A549 (cell line): Measurements from ENCODE around the gene IGFBP3.

Experiments
- CTCF ChIP-seq: fragments of >200 bp; sonication (Bioruptor Twin); formaldehyde crosslinking; IDR thresholded peaks from 3 replicates; pipeline ENCODE4 v1.5.1; 2016
- EHF ChIP-seq: fragments of 250-450 bp; sonication (Bioruptor Pico); IDR thresholded peaks from 2 replicates; pipeline ENCODE4 v1.5.0; 2020; ENCODE audit warnings: mild to moderate bottlenecking
- ELK1 ChIP-seq: fragments of 150-350 bp; IDR thresholded peaks from 2 replicates; pipeline ENCODE4 v1.6.1; 2014; ENCODE audit warnings: low read depth, mild to moderate bottlenecking, low read length
- EP300 ChIP-seq, 2 experiments: fragments of >200 bp; sonication (Bioruptor Twin); formaldehyde crosslinking; IDR thresholded peaks; 2 replicates in 1 of 2; 3 replicates in 1 of 2; pipeline ENCODE4 v1.6.1; 2016 to 2017
- HEYL ChIP-seq: fragments of 250-450 bp; sonication (Bioruptor Pico); IDR thresholded peaks from 2 replicates; pipeline ENCODE4 v1.8.0; 2021; ENCODE audit warnings: mild to moderate bottlenecking, moderate library complexity
- JUNB ChIP-seq: fragments of >200 bp; sonication (Bioruptor Twin); formaldehyde crosslinking; IDR thresholded peaks from 2 replicates; pipeline ENCODE4 v1.6.1; 2016
- MYC ChIP-seq: IDR thresholded peaks from 2 replicates; pipeline ENCODE4 v1.6.1; 2012; ENCODE audit warnings: mild to moderate bottlenecking, inconsistent platforms, low read length, improper control_type of control experiment, borderline replicate concordance
- POLR2A ChIP-seq: IDR thresholded peaks from 2 replicates; pipeline ENCODE4 v1.6.1; 2012; ENCODE audit warnings: mild to moderate bottlenecking, low read length
- RAD21 ChIP-seq, 2 experiments: fragments of >200 bp in 1 of 2; sonication (Bioruptor Twin) in 1 of 2; formaldehyde crosslinking in 1 of 2; IDR thresholded peaks in 1 of 2; conservative IDR thresholded peaks in 1 of 2; 2 replicates in 1 of 2; 3 replicates in 1 of 2; pipeline ENCODE4 v1.6.1; 2012 to 2018; ENCODE audit warnings: inconsistent platforms in 1 of 2
- RCOR1 ChIP-seq: fragments of 150-350 bp; IDR thresholded peaks from 2 replicates; pipeline ENCODE4 v1.6.1; 2014; ENCODE audit warnings: antibody characterized with exemption, low read length, low read depth
- REST ChIP-seq: fragments of 200-600 bp; sonication (generic); IDR thresholded peaks from 2 replicates; pipeline ENCODE4 v1.6.1; 2016; ENCODE audit warnings: antibody characterized with exemption, mild to moderate bottlenecking, moderate library complexity
- RNF2 ChIP-seq: fragments of 200-600 bp; sonication (generic); IDR thresholded peaks from 2 replicates; pipeline ENCODE4 v1.6.1; 2016; ENCODE audit warnings: low read depth, mild to moderate bottlenecking, antibody characterized with exemption, moderate library complexity, borderline replicate concordance
- TF ChIP-seq, protein P1 (sequence below): IDR thresholded peaks from 2 replicates; pipeline ENCODE4 v1.6.1; 2012
- TF ChIP-seq, protein P2 (sequence below): fragments of 450-650 bp; IDR thresholded peaks from 2 replicates; pipeline ENCODE4 v1.6.1; 2014; ENCODE audit warnings: antibody characterized with exemption

DNA sequence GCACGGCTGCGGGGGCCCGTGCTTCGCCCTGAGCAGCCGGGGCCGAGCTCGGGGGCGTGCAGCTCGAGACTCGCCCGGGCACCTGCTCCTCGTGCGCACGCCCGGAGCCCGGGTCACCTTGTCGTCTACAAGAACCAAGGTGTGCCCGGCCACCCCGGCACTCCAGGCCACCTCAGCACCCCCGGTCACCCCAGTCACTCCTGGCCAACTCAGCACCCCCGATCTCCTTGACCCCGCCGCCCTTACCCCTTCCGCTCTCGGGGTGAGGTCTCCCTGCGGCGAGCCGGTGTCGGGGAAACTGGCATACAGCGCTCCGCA lies 268 bp upstream of the IGFBP3 start:
- TF ChIP-seq CTCF: no peak
- TF ChIP-seq RCOR1: no peak
- no peak for TF ChIP-seq POLR2A
- no peak for TF ChIP-seq MYC
- no peak for TF ChIP-seq REST
- TF ChIP-seq, protein P1, sequence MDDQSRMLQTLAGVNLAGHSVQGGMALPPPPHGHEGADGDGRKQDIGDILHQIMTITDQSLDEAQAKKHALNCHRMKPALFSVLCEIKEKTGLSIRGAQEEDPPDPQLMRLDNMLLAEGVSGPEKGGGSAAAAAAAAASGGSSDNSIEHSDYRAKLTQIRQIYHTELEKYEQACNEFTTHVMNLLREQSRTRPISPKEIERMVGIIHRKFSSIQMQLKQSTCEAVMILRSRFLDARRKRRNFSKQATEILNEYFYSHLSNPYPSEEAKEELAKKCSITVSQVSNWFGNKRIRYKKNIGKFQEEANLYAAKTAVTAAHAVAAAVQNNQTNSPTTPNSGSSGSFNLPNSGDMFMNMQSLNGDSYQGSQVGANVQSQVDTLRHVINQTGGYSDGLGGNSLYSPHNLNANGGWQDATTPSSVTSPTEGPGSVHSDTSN: no peak
- no peak for TF ChIP-seq EHF (CRISPR knock-in tag)
- no peak for TF ChIP-seq RAD21 (conservative IDR thresholded peaks at IDR 0.05 in 1 of 2, IDR thresholded peaks at IDR 0.05 in 1 of 2)
- no peak for TF ChIP-seq EP300 (IDR thresholded peaks at IDR 0.05)
- TF ChIP-seq JUNB: no peak
- TF ChIP-seq, protein P2, sequence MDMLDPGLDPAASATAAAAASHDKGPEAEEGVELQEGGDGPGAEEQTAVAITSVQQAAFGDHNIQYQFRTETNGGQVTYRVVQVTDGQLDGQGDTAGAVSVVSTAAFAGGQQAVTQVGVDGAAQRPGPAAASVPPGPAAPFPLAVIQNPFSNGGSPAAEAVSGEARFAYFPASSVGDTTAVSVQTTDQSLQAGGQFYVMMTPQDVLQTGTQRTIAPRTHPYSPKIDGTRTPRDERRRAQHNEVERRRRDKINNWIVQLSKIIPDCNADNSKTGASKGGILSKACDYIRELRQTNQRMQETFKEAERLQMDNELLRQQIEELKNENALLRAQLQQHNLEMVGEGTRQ: no peak
- TF ChIP-seq ELK1: no peak
- TF ChIP-seq RNF2: no peak
- TF ChIP-seq HEYL (CRISPR knock-in tag): no peak
